Tibial nerve (tissue), 4 donors: ENCODE data around the gene DAB2.

Experiments used
- EP300 ChIP-seq, 2 donors: sonication (generic); formaldehyde crosslinking; IDR thresholded peaks; one replicate each; pipeline ENCODE4 v1.6.1; 2017; ENCODE audit warnings: antibody characterized with exemption in 2 of 2, mild to moderate bottlenecking in 1 of 2
- POLR2A ChIP-seq, 2 donors: fragments of 450-650 bp; IDR thresholded peaks; one replicate each; pipeline ENCODE4 v1.6.1; 2017; ENCODE audit warnings: antibody characterized with exemption in 2 of 2, mild to moderate bottlenecking in 2 of 2, moderate library complexity in 2 of 2
- TF ChIP-seq, protein P1 (sequence below), 5 experiments: fragments of 200-600 bp in 3 of 5; fragments of 450-650 bp in 2 of 5; sonication (generic) in 3 of 5; IDR thresholded peaks; one replicate each; pipeline ENCODE4 v1.5.1; 2016 to 2019; ENCODE audit warnings: antibody characterized with exemption in 5 of 5, mild to moderate bottlenecking in 3 of 5, moderate library complexity in 2 of 5

DNA sequence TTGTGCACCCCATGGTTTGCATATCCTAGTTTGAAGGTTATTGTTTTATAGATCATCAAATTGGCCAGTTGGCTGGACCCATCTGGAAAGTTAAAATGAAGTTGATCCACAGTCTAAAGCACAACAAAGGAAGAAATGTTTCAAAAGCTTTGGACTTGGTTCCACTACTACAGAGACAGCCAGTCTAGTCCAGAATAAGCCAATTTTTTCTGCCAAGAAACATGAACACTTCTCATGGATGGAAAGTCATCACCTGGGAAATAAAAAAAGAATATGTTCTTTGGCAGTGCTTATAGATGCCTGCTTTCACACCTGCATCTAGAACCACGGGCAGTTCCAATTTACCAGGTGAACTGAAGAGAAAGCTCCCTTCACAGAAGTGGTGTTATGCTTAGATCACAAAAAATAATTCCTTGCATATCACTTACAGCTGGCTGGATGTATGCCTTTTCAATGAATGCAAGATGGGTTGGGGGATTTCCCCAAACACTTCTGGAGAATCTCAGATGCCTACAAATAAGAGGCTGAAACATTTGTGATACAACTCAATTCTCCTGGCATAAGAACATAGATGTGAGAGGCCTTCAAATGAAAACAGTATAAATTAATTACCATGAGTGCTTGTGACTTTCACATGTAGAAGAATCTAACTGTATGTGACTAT is 87.4 kb downstream of the DAB2 start:
- TF ChIP-seq, protein P1, sequence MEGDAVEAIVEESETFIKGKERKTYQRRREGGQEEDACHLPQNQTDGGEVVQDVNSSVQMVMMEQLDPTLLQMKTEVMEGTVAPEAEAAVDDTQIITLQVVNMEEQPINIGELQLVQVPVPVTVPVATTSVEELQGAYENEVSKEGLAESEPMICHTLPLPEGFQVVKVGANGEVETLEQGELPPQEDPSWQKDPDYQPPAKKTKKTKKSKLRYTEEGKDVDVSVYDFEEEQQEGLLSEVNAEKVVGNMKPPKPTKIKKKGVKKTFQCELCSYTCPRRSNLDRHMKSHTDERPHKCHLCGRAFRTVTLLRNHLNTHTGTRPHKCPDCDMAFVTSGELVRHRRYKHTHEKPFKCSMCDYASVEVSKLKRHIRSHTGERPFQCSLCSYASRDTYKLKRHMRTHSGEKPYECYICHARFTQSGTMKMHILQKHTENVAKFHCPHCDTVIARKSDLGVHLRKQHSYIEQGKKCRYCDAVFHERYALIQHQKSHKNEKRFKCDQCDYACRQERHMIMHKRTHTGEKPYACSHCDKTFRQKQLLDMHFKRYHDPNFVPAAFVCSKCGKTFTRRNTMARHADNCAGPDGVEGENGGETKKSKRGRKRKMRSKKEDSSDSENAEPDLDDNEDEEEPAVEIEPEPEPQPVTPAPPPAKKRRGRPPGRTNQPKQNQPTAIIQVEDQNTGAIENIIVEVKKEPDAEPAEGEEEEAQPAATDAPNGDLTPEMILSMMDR (IDR thresholded peaks at IDR 0.05): no peak
- no peak for TF ChIP-seq POLR2A (IDR thresholded peaks at IDR 0.05)
- no peak for TF ChIP-seq EP300 (IDR thresholded peaks at IDR 0.05)
